LNCaP clone FGC (cell line): ENCODE results near the gene TP53I11.

ENCODE experiments used
- DNase-seq: peaks from one replicate; pipeline ENCODE4 v3.0.0-alpha.2; 2011; ENCODE audit warnings: low read depth
- H3K4me3 ChIP-seq: 2 replicates; pipeline ENCODE4 v1.5.1; 2011; ENCODE audit warnings: mild to moderate bottlenecking, low read depth, low read length, control low read depth
- CTCF ChIP-seq: IDR thresholded peaks from 2 replicates; pipeline ENCODE4 v1.5.1; 2012; ENCODE audit warnings: mild to moderate bottlenecking; ENCODE audit not compliant: control insufficient read depth, insufficient read depth; ENCODE audit errors: extremely low read depth

Gene TP53I11, protein sequence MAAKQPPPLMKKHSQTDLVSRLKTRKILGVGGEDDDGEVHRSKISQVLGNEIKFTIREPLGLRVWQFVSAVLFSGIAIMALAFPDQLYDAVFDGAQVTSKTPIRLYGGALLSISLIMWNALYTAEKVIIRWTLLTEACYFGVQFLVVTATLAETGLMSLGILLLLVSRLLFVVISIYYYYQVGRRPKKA

DNA sequence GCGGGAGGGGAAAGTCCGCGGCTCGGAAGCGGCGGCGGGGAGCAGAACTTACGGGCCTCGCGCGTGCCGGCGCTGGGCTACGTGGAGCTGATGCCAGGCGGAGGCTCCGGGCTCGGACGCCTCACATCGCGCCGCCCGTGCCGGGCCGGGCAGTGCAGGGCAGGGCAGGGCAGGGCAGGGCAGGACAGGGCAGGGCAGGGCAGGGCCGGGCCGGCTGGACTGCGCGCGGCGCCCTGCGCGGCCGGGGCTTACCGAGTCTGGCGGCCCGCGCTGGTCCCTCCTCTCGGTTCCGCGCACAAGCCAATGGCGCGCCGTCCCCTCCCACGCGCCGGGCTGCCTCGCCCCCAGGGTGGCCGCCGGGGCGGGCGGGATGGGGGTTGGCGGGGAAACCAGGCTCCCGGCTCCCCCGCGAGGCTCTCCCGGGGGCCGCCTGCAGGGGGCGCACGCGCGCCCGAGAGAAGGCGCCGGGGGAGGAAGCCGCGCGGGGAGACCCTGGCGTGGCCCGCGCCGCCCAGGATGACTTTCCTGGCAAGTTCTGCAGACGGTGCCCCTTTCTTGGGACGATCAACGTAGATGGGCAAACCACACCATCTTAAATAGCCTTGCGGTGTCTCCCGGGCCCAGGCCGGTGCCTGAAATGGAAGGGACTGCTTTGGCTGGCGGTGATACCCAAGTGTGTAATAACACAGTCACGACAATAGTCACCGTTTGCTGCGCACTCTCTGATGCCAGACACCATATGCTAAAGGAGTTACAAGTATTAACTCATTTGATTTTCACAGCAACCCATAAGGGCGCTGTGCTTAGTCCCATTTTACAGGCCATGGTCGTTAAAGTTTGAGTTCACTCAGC, at the start of gene TP53I11:
TSS of gene TP53I11 (minus strand) at position 259 of the 852 bp plus-strand sequence. CDS start 12,548 bp downstream, outside the sequence.
- DNase-seq, result no peak

GRCh38 chr11:44999068-44999467, 48.4 kb upstream of the TP53I11 start:
- no peak for DNase-seq
- no peak overlapping the region for H3K4me3 ChIP-seq
- no peak for TF ChIP-seq CTCF

More for the DNA sequence above, at the start of gene TP53I11:
- peak within 1 kb of the TSS; percentile 81 for H3K4me3 ChIP-seq
- TF ChIP-seq CTCF, result peak; percentile 57

GRCh38 chr11:44998051-44998450, 47.4 kb upstream of the TP53I11 start:
- DNase-seq, result no peak
- TF ChIP-seq CTCF, result no peak
- H3K4me3 ChIP-seq, result no peak overlapping the region

DNA sequence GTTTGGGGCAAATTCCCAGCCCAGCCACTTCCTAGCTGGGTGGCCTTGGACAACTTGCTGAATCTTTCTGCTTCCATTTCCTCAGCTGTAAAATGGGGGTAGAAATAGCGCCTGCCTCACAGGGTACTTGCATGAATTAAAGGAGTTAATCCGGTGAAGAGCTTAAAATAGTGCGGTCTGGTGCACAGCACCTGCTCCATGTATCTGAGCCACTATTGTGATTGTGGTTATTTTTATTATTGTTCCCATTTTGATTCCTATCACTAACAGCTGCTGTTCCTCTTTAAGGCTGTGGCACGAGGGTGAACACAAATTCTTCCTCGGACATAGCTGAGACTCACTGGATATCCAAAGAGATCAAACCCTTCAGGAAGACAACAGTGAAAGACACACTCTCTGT, 46.9 kb upstream of the TP53I11 start:
- TF ChIP-seq CTCF, result no peak
- DNase-seq, result no peak
- H3K4me3 ChIP-seq, result no peak overlapping the region

DNA sequence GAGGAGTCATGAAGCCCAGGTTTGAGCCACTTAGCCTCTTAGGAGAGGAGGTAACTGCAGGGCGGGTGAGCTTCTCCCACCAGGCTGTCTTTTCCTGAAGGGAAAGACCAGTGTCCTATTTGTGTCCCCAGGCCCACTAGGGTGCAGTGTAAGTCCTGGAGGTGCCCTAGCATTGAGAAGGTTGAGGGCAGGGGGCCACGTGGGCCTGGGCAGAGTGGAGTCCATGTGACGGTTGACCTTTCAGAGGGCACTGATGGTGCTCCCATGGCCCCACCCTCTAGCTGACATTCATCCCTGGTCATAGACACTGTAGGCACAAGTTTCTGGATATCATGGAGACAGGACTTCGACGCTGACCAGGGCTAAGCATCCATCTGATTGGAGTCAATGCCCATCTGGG, 44.1 kb upstream of the TP53I11 start:
- no peak for DNase-seq
- H3K4me3 ChIP-seq, result no peak overlapping the region
- no peak for TF ChIP-seq CTCF

DNA sequence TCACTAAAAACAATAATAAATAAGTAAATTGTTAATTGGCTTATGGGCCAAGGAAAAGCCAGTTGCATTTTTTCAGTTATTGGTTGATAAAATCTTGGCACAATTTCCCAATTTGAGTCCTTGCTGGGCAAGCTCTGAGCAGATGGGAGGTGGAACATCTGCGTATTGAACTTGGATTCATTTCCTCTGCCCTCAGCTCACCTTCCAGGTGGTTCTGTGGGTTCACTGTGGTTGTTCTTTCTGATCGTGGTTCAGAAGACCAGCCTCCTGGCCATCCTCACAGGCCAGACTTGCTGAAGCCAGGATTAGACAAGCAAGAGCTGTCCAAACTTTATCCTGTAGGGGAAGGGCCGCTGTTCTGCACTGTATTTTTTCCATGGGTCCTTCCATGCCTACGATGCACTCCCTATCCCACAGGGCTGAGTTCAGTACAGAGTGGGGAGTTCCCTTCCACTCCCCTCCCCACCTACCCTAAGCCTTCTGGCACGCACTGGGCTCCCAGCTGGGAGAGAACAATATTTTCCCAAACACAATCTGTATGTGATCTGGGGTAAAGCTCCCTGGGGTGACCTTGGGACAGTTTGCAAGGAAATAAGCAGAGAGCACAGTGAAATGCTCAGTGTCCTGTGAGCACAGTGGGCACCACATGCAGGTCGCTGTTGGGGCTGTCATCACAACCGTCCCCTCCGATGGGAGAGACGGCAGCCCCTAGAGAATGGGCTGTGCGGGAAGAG, 43.5 kb upstream of the TP53I11 start:
- no peak for TF ChIP-seq CTCF
- no peak overlapping the region for H3K4me3 ChIP-seq
- peak; percentile 52 for DNase-seq
